Measurements from ENCODE around the gene C1orf198. TPM values are rescaled to one million over a fixed set of nuclear protein-coding genes. Genes with fewer than 3 reads are reported as not detected.
A peak's percentile ranks its signal among the peaks of the same experiment; 100 is the strongest.

C1orf198 gene
- total RNA-seq, 1 donor from 2014 or later: 32.9 TPM

DNA sequence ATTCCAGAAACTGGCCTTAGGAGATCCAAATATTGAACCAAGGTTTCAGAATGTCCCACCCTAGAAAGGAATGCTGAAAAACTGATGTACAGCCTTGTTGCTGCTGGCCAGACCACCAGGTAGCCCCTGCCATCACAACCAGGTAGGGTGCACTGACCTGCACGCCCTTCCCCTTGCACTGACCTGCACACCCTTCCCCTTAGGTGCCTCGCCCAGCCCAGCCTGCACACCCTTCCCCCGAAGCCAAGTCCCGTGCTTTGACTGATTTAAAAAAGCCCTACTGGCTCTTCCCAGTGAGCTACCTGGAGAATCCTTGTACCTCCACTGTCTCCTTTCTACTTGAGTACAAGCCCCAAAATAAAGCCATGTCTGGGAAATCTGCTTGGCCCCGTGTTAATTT, 26.3 kb upstream of the C1orf198 start:
- Histone ChIP-seq H3K9me3 (ENCODE audit: control insufficient read depth in 3 of 3, low read length in 3 of 3) (no peaks in the 10 kb centered on the region), H3K4me1 (ENCODE audit: control insufficient read depth in 3 of 3, insufficient read depth in 3 of 3, low read length in 3 of 3) (no peaks in the 10 kb centered on the region), H3K36me3 (ENCODE audit: control insufficient read depth in 3 of 3, insufficient read depth in 3 of 3, low read length in 3 of 3) (no peaks in the 10 kb centered on the region), H3K27ac (ENCODE audit: low read depth, low read length) (no peak overlapping the region), H3K9ac (ENCODE audit: low read depth in 1 of 3, low read length in 3 of 3) (no peak overlapping the region), H3K27me3 (ENCODE audit: control insufficient read depth in 3 of 3, insufficient read depth in 3 of 3, low read length in 3 of 3) (no peaks in the 10 kb centered on the region), H3K4me3 (ENCODE audit: low read length in 3 of 3) (no peak overlapping the region)

DNA sequence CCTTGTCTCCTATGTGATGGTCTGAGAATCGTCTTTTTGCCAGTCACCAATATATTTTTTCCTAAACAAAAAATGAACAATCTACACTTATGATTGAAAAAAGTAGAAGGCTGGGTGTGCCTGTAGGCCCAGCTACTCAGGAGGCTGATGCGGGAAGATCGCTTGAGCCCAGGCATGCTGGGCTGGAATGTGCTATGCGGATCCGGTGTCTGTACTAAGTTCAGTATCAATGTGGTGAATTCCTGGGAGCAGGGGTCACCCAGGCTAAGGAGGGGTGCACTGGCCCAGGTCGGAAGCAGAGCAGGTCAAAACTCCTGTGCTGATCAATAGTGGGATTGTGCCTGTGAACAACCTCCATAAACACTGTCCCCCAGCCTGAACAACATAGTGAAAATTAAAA, 25.7 kb upstream of the C1orf198 start:
- no peak overlapping the region for H3K27ac ChIP-seq (ENCODE audit: low read depth, low read length)
- no peaks in the 10 kb centered on the region for H3K9me3 ChIP-seq (ENCODE audit: control insufficient read depth in 3 of 3, low read length in 3 of 3)
- H3K27me3 ChIP-seq (ENCODE audit: control insufficient read depth in 3 of 3, insufficient read depth in 3 of 3, low read length in 3 of 3): no peaks in the 10 kb centered on the region
- no peak overlapping the region for H3K4me3 ChIP-seq (ENCODE audit: low read length in 3 of 3)
- no peaks in the 10 kb centered on the region for H3K4me1 ChIP-seq (ENCODE audit: control insufficient read depth in 3 of 3, insufficient read depth in 3 of 3, low read length in 3 of 3)
- no peak overlapping the region for H3K9ac ChIP-seq (ENCODE audit: low read depth in 1 of 3, low read length in 3 of 3)
- H3K36me3 ChIP-seq (ENCODE audit: control insufficient read depth in 3 of 3, insufficient read depth in 3 of 3, low read length in 3 of 3): no peaks in the 10 kb centered on the region

- Histone ChIP-seq H3K36me3 (ENCODE audit: control insufficient read depth in 3 of 3, insufficient read depth in 3 of 3, low read length in 3 of 3) (no peaks in the 10 kb centered on the region), H3K27ac (ENCODE audit: low read depth, low read length) (no peak overlapping the region), H3K27me3 (ENCODE audit: control insufficient read depth in 3 of 3, insufficient read depth in 3 of 3, low read length in 3 of 3) (no peaks in the 10 kb centered on the region), H3K9ac (ENCODE audit: low read depth in 1 of 3, low read length in 3 of 3) (no peak overlapping the region), H3K4me3 (ENCODE audit: low read length in 3 of 3) (no peak overlapping the region), H3K9me3 (ENCODE audit: control insufficient read depth in 3 of 3, low read length in 3 of 3) (no peaks in the 10 kb centered on the region), H3K4me1 (ENCODE audit: control insufficient read depth in 3 of 3, insufficient read depth in 3 of 3, low read length in 3 of 3) (no peaks in the 10 kb centered on the region)
Measured at GRCh38 chr1:230892018-230892491, 23.7 kb upstream of the C1orf198 start.

- Histone ChIP-seq H3K4me3 (ENCODE audit: low read length in 3 of 3) (no peak overlapping the region), H3K36me3 (ENCODE audit: control insufficient read depth in 3 of 3, insufficient read depth in 3 of 3, low read length in 3 of 3) (no peaks in the 10 kb centered on the region), H3K4me1 (ENCODE audit: control insufficient read depth in 3 of 3, insufficient read depth in 3 of 3, low read length in 3 of 3) (no peaks in the 10 kb centered on the region), H3K27me3 (ENCODE audit: control insufficient read depth in 3 of 3, insufficient read depth in 3 of 3, low read length in 3 of 3) (no peaks in the 10 kb centered on the region), H3K27ac (ENCODE audit: low read depth, low read length) (no peak overlapping the region), H3K9ac (ENCODE audit: low read depth in 1 of 3, low read length in 3 of 3) (no peak overlapping the region), H3K9me3 (ENCODE audit: control insufficient read depth in 3 of 3, low read length in 3 of 3) (no peaks in the 10 kb centered on the region)
Measured at GRCh38 chr1:230891413-230891812, 23.1 kb upstream of the C1orf198 start.

GRCh38 chr1:230884646-230885045, 16.3 kb upstream of the C1orf198 start:
- no peak overlapping the region for H3K27ac ChIP-seq (ENCODE audit: low read depth, low read length)
- H3K27me3 ChIP-seq (ENCODE audit: control insufficient read depth in 3 of 3, insufficient read depth in 3 of 3, low read length in 3 of 3): peaks cover 0 to 11% (median 4%) of the 10 kb centered on the region in 3 donors

GRCh38 chr1:230883967-230884366, 15.6 kb upstream of the C1orf198 start:
- Histone ChIP-seq H3K9ac (ENCODE audit: low read depth in 1 of 3, low read length in 3 of 3) (no peak overlapping the region), H3K4me3 (ENCODE audit: low read length in 3 of 3) (no peak overlapping the region), H3K4me1 (ENCODE audit: control insufficient read depth in 3 of 3, insufficient read depth in 3 of 3, low read length in 3 of 3) (no peaks in the 10 kb centered on the region), H3K36me3 (ENCODE audit: control insufficient read depth in 3 of 3, insufficient read depth in 3 of 3, low read length in 3 of 3) (no peaks in the 10 kb centered on the region), H3K27me3 (ENCODE audit: control insufficient read depth in 3 of 3, insufficient read depth in 3 of 3, low read length in 3 of 3) (peaks cover 0 to 11% (median 4%) of the 10 kb centered on the region in 3 donors), H3K27ac (ENCODE audit: low read depth, low read length) (no peak overlapping the region), H3K9me3 (ENCODE audit: control insufficient read depth in 3 of 3, low read length in 3 of 3) (peaks cover 2 to 5% (median 3%) of the 10 kb centered on the region in 3 donors)

More at GRCh38 chr1:230884646-230885045, 16.3 kb upstream of the C1orf198 start:
- Histone ChIP-seq H3K4me3 (ENCODE audit: low read length in 3 of 3) (no peak overlapping the region), H3K9me3 (ENCODE audit: control insufficient read depth in 3 of 3, low read length in 3 of 3) (peaks cover 2 to 5% (median 3%) of the 10 kb centered on the region in 3 donors), H3K4me1 (ENCODE audit: control insufficient read depth in 3 of 3, insufficient read depth in 3 of 3, low read length in 3 of 3) (no peaks in the 10 kb centered on the region), H3K9ac (ENCODE audit: low read depth in 1 of 3, low read length in 3 of 3) (no peak overlapping the region), H3K36me3 (ENCODE audit: control insufficient read depth in 3 of 3, insufficient read depth in 3 of 3, low read length in 3 of 3) (no peaks in the 10 kb centered on the region)

DNA sequence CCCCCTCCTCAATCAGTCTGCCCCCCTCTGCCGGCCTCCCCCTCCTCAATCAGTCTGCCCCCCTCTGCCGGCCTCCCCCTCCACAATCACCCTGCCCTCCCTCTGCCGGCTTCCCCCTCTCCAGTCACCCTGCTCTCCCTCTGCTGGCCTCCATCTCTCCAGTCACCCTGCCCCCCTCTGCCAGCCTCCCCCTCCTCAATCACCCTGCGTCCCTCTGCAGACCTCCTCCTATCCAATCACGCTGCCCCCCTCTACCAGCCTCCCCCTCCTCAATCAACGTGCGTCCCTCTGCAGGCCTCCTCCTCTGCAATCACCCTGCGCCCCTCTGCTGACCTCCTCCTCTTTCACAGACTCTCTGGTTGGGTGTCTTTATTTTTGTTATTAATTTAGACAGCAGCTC, 11.5 kb upstream of the C1orf198 start:
- no peaks in the 10 kb centered on the region for H3K4me1 ChIP-seq (ENCODE audit: control insufficient read depth in 3 of 3, insufficient read depth in 3 of 3, low read length in 3 of 3)
- no peak overlapping the region for H3K9ac ChIP-seq (ENCODE audit: low read depth in 1 of 3, low read length in 3 of 3)
- peaks cover 0 to 11% (median 9%) of the 10 kb centered on the region in 3 donors for H3K27me3 ChIP-seq (ENCODE audit: control insufficient read depth in 3 of 3, insufficient read depth in 3 of 3, low read length in 3 of 3)
- H3K9me3 ChIP-seq (ENCODE audit: control insufficient read depth in 3 of 3, low read length in 3 of 3): no peaks in the 10 kb centered on the region
- no peak overlapping the region for H3K27ac ChIP-seq (ENCODE audit: low read depth, low read length)
- no peak overlapping the region for H3K4me3 ChIP-seq (ENCODE audit: low read length in 3 of 3)
- no peaks in the 10 kb centered on the region for H3K36me3 ChIP-seq (ENCODE audit: control insufficient read depth in 3 of 3, insufficient read depth in 3 of 3, low read length in 3 of 3)

- no peak overlapping the region for H3K9ac ChIP-seq (ENCODE audit: low read depth in 1 of 3, low read length in 3 of 3)
- no peaks in the 10 kb centered on the region for H3K4me1 ChIP-seq (ENCODE audit: control insufficient read depth in 3 of 3, insufficient read depth in 3 of 3, low read length in 3 of 3)
- no peak overlapping the region for H3K27ac ChIP-seq (ENCODE audit: low read depth, low read length)
Measured at GRCh38 chr1:230878591-230878990, 10.3 kb upstream of the C1orf198 start.

GRCh38 chr1:230877924-230878590, 9.7 kb upstream of the C1orf198 start:
- Histone ChIP-seq H3K36me3 (ENCODE audit: control insufficient read depth in 3 of 3, insufficient read depth in 3 of 3, low read length in 3 of 3) (no peaks in the 10 kb centered on the region), H3K4me1 (ENCODE audit: control insufficient read depth in 3 of 3, insufficient read depth in 3 of 3, low read length in 3 of 3) (no peaks in the 10 kb centered on the region), H3K27me3 (ENCODE audit: control insufficient read depth in 3 of 3, insufficient read depth in 3 of 3, low read length in 3 of 3) (peaks cover 0 to 11% (median 9%) of the 10 kb centered on the region in 3 donors), H3K9ac (ENCODE audit: low read depth in 1 of 3, low read length in 3 of 3) (no peak overlapping the region), H3K27ac (ENCODE audit: low read depth, low read length) (no peak overlapping the region), H3K9me3 (ENCODE audit: control insufficient read depth in 3 of 3, low read length in 3 of 3) (no peaks in the 10 kb centered on the region), H3K4me3 (ENCODE audit: low read length in 3 of 3) (no peak overlapping the region)

More at GRCh38 chr1:230878591-230878990, 10.3 kb upstream of the C1orf198 start:
- Histone ChIP-seq H3K4me3 (ENCODE audit: low read length in 3 of 3) (peak overlapping the region in 1 of 3 donors; percentile 12), H3K9me3 (ENCODE audit: control insufficient read depth in 3 of 3, low read length in 3 of 3) (no peaks in the 10 kb centered on the region), H3K27me3 (ENCODE audit: control insufficient read depth in 3 of 3, insufficient read depth in 3 of 3, low read length in 3 of 3) (peaks cover 0 to 11% (median 9%) of the 10 kb centered on the region in 3 donors), H3K36me3 (ENCODE audit: control insufficient read depth in 3 of 3, insufficient read depth in 3 of 3, low read length in 3 of 3) (no peaks in the 10 kb centered on the region)

GRCh38 chr1:230877146-230877923, 9.0 kb upstream of the C1orf198 start:
- H3K4me3 ChIP-seq (ENCODE audit: low read length in 3 of 3): no peak overlapping the region
- no peaks in the 10 kb centered on the region for H3K9me3 ChIP-seq (ENCODE audit: control insufficient read depth in 3 of 3, low read length in 3 of 3)
- no peak overlapping the region for H3K9ac ChIP-seq (ENCODE audit: low read depth in 1 of 3, low read length in 3 of 3)
- H3K4me1 ChIP-seq (ENCODE audit: control insufficient read depth in 3 of 3, insufficient read depth in 3 of 3, low read length in 3 of 3): no peaks in the 10 kb centered on the region
- no peak overlapping the region for H3K27ac ChIP-seq (ENCODE audit: low read depth, low read length)
- peaks cover 0 to 10% (median 9%) of the 10 kb centered on the region in 3 donors for H3K27me3 ChIP-seq (ENCODE audit: control insufficient read depth in 3 of 3, insufficient read depth in 3 of 3, low read length in 3 of 3)
- no peaks in the 10 kb centered on the region for H3K36me3 ChIP-seq (ENCODE audit: control insufficient read depth in 3 of 3, insufficient read depth in 3 of 3, low read length in 3 of 3)
